Measurements from ENCODE around the gene TH.

TH gene

DNA sequence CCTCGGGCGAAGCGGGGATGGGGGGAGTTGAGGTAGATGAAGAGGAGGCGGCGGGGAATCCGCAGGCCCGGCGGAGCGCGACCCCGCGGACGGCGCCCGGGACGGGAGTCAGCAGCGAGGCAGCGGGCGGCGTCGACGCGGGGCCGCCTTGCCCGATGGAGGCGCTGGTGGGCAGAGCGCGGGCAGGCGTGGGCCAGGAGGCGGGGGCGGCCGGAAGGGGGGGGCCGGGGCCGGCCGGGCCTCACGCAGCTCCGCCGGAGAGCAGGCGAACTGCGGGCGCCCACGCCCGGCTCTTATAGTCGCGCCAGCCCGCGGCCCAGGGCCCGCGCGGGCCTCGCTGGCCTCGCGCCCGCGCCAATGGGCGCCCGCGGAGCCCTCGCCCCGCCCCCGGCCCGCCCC is 32.5 kb downstream of the TH start, which contains the start of gene IGF2:
Gene IGF2, minus strand, starts transcription at position 267 of the 399 bp plus-strand sequence. CDS start 3,866 bp downstream, outside the sequence.
- peak; percentile 29 for ATAC-seq (replicated peaks)
- H3K27me3 Mint-ChIP-seq: peaks cover 61 to 78% of the 10 kb centered on the region in 2 donors
- no peaks in the 10 kb centered on the region for H3K9me3 Mint-ChIP-seq
- peak within 1 kb of the TSS; percentile 77 to 80 for H3K4me3 Mint-ChIP-seq
- H3K27ac Mint-ChIP-seq: no peak within 1 kb of the TSS
- no peak for DNase-seq
- H3K36me3 Mint-ChIP-seq (ENCODE audit: insufficient read depth): no peaks in the 10 kb centered on the region
- H3K4me1 Mint-ChIP-seq (ENCODE audit: low read depth in 2 of 2): peaks cover 0 to 7% of the 10 kb centered on the region in 2 donors

GRCh38 chr11:2138431-2139122 is 33.0 kb downstream of the TH start:
- peaks cover 0 to 5% of the 10 kb centered on the region in 2 donors for H3K4me1 Mint-ChIP-seq (ENCODE audit: low read depth in 2 of 2)
- peak overlapping the region; percentile 77 to 80 for H3K4me3 Mint-ChIP-seq
- H3K27me3 Mint-ChIP-seq: peaks cover 65 to 81% of the 10 kb centered on the region in 2 donors
- no peaks in the 10 kb centered on the region for H3K36me3 Mint-ChIP-seq (ENCODE audit: insufficient read depth)
- H3K9me3 Mint-ChIP-seq: no peaks in the 10 kb centered on the region
- H3K27ac Mint-ChIP-seq: no peak overlapping the region
- DNase-seq: no peak
- peak; percentile 42 for ATAC-seq (replicated peaks)

DNA sequence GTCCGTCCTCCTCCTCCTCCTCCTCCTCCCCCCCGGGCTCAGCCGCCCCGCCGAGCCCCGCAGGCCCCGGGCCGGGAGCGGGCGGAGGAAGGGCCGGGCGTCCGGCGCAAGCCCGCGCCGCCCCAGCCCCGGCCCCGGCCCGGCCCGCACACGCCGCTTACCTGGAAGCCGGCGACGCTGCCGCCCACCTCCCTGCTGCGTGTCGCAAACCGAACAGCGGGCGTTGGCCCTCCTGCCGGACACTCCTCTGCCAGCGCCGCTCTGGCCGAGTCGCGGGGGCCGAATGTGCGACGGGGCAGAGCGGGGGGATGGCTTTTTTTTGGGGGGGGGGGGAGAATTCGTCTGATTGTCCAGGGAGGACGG is 33.6 kb downstream of the TH start:
- no peak for ATAC-seq (replicated peaks)
- H3K9me3 Mint-ChIP-seq: no peaks in the 10 kb centered on the region
- no peak overlapping the region for H3K27ac Mint-ChIP-seq
- peaks cover 0 to 4% of the 10 kb centered on the region in 2 donors for H3K4me1 Mint-ChIP-seq (ENCODE audit: low read depth in 2 of 2)
- DNase-seq: no peak
- peaks cover 65 to 81% of the 10 kb centered on the region in 2 donors for H3K27me3 Mint-ChIP-seq
- no peaks in the 10 kb centered on the region for H3K36me3 Mint-ChIP-seq (ENCODE audit: insufficient read depth)
- peak overlapping the region; percentile 77 to 80 for H3K4me3 Mint-ChIP-seq

- DNase-seq (no peak), ATAC-seq (replicated peaks) (no peak)
- H3K4me3 Mint-ChIP-seq: peak overlapping the region; percentile 54 to 56
- peaks cover 64 to 81% of the 10 kb centered on the region in 2 donors for H3K27me3 Mint-ChIP-seq
- peaks cover 0 to 4% of the 10 kb centered on the region in 2 donors for H3K4me1 Mint-ChIP-seq (ENCODE audit: low read depth in 2 of 2)
- H3K9me3 Mint-ChIP-seq: no peaks in the 10 kb centered on the region
- no peak overlapping the region for H3K27ac Mint-ChIP-seq
- no peaks in the 10 kb centered on the region for H3K36me3 Mint-ChIP-seq (ENCODE audit: insufficient read depth)
Observed at GRCh38 chr11:2137202-2138067, 34.2 kb downstream of the TH start.

DNA sequence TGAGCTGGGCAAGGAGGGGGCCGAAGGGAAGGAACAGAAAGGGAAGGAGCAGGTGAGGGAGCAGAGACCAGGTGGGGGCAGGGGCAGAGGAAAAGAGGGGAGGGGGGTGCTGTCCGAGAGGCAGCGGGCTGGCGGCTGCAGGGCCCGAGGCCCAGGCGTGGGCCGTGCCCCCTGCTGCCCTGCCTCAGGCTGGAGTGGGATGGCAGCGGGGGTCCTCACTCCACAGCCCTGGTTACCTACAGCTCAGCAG is 34.7 kb downstream of the TH start:
- DNase-seq (no peak), ATAC-seq (replicated peaks) (no peak)
- Mint-ChIP-seq H3K9me3 (no peaks in the 10 kb centered on the region), H3K4me3 (peak overlapping the region; percentile 54 to 56), H3K27ac (no peak overlapping the region), H3K36me3 (ENCODE audit: insufficient read depth) (no peaks in the 10 kb centered on the region), H3K4me1 (ENCODE audit: low read depth in 2 of 2) (peaks cover 0 to 4% of the 10 kb centered on the region in 2 donors), H3K27me3 (peaks cover 62 to 81% of the 10 kb centered on the region in 2 donors)

GRCh38 chr11:2136209-2136951 is 35.2 kb downstream of the TH start:
- Mint-ChIP-seq H3K36me3 (ENCODE audit: insufficient read depth) (no peaks in the 10 kb centered on the region), H3K27me3 (peaks cover 62 to 81% of the 10 kb centered on the region in 2 donors), H3K27ac (no peak overlapping the region)

DNA sequence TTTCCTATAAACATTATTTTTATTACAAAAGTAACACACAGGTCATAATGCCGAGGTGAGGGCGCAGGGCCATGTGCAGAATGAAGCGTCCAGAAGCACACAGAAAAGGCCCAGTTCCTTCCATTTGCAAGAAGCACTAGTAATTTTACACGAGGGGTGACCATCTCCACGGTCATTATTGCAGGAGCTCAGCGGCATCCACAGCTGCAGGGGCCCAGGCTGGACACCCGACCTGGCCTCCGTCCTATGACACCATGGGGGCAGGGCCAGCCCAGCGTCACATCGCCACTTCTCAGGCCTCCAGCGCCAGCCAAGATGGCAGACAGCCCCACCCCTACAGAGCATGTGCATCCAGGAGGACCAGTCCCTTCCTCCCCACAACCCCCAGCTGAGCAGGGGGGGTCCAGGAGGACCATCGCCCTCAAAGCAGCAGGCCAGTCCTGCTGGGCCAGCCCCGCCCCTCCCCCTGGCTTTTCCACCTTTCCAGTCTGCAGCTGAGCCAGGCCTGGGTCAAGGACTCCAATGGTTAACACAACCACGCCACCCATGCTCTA is 35.9 kb downstream of the TH start:
- DNase-seq (no peak), ATAC-seq (replicated peaks) (no peak)
- peaks cover 3 to 4% of the 10 kb centered on the region in 2 donors for H3K4me1 Mint-ChIP-seq (ENCODE audit: low read depth in 2 of 2)
- H3K27me3 Mint-ChIP-seq: peaks cover 60 to 81% of the 10 kb centered on the region in 2 donors
- H3K36me3 Mint-ChIP-seq (ENCODE audit: insufficient read depth): no peaks in the 10 kb centered on the region
- peaks cover 4 to 10% of the 10 kb centered on the region in 2 donors for H3K9me3 Mint-ChIP-seq
- no peak overlapping the region for H3K27ac Mint-ChIP-seq
- no peak overlapping the region for H3K4me3 Mint-ChIP-seq

More at GRCh38 chr11:2136209-2136951, 35.2 kb downstream of the TH start:
- H3K4me3 Mint-ChIP-seq: peak overlapping the region; percentile 54 to 56
- ATAC-seq (replicated peaks) (no peak), DNase-seq (no peak)
- H3K4me1 Mint-ChIP-seq (ENCODE audit: low read depth in 2 of 2): peaks cover 1 to 4% of the 10 kb centered on the region in 2 donors
- peaks cover 2 to 4% of the 10 kb centered on the region in 2 donors for H3K9me3 Mint-ChIP-seq

DNA sequence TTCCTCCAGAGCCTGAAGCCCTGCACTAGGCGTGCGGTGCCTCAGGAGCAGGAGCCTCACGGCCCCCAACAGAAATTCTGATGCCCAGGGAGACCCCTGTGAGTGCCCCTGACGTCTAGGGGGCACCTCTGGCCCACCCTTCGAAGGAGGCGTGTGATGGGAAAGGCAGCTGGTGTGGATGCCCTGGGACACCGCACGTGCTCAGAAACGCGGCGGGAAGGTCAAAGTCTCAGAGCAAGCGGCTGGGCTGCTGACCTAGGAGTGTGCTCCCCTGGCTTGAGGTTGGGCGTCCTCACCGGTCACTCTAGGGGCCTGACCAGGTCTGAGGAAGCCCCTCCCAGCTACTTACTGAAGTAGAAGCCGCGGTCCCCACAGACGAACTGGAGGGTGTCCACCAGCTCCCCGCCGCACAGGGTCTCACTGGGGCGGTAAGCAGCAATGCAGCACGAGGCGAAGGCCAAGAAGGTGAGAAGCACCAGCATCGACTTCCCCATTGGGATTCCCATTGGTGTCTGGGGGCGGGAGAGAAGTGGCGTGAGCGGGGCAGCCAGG is 36.5 kb downstream of the TH start:
- no peak overlapping the region for H3K4me3 Mint-ChIP-seq
- ATAC-seq (replicated peaks): no peak
- H3K27me3 Mint-ChIP-seq: peaks cover 60 to 82% of the 10 kb centered on the region in 2 donors
- H3K36me3 Mint-ChIP-seq (ENCODE audit: insufficient read depth): no peaks in the 10 kb centered on the region
- peaks cover 3 to 4% of the 10 kb centered on the region in 2 donors for H3K4me1 Mint-ChIP-seq (ENCODE audit: low read depth in 2 of 2)
- H3K9me3 Mint-ChIP-seq: peaks cover 4 to 10% of the 10 kb centered on the region in 2 donors
- DNase-seq: no peak
- H3K27ac Mint-ChIP-seq: no peak overlapping the region

- H3K36me3 Mint-ChIP-seq (ENCODE audit: insufficient read depth): no peaks in the 10 kb centered on the region
- no peak for DNase-seq
- peaks cover 3 to 4% of the 10 kb centered on the region in 2 donors for H3K4me1 Mint-ChIP-seq (ENCODE audit: low read depth in 2 of 2)
- H3K9me3 Mint-ChIP-seq: peaks cover 4 to 10% of the 10 kb centered on the region in 2 donors
- no peak overlapping the region for H3K4me3 Mint-ChIP-seq
- peaks cover 60 to 85% of the 10 kb centered on the region in 2 donors for H3K27me3 Mint-ChIP-seq
- ATAC-seq (replicated peaks): no peak
- H3K27ac Mint-ChIP-seq: no peak overlapping the region
Observed at GRCh38 chr11:2134022-2135010, 37.3 kb downstream of the TH start.

- Mint-ChIP-seq H3K27ac (no peak overlapping the region), H3K4me1 (ENCODE audit: low read depth in 2 of 2) (peaks cover 2 to 3% of the 10 kb centered on the region in 2 donors), H3K27me3 (peaks cover 59 to 88% of the 10 kb centered on the region in 2 donors), H3K9me3 (peaks cover 4 to 10% of the 10 kb centered on the region in 2 donors), H3K36me3 (ENCODE audit: insufficient read depth) (no peaks in the 10 kb centered on the region), H3K4me3 (no peak overlapping the region)
- no peak for DNase-seq
- ATAC-seq (replicated peaks): no peak
Observed at GRCh38 chr11:2133241-2134021, 38.2 kb downstream of the TH start.

GRCh38 chr11:2132874-2133240 is 38.8 kb downstream of the TH start:
- Mint-ChIP-seq H3K4me3 (no peak overlapping the region), H3K27me3 (peaks cover 55 to 83% of the 10 kb centered on the region in 2 donors), H3K4me1 (ENCODE audit: low read depth in 2 of 2) (peaks cover 0 to 3% of the 10 kb centered on the region in 2 donors), H3K36me3 (ENCODE audit: insufficient read depth) (no peaks in the 10 kb centered on the region), H3K9me3 (peaks cover 4 to 10% of the 10 kb centered on the region in 2 donors), H3K27ac (no peak overlapping the region)
- ATAC-seq (replicated peaks): no peak
- DNase-seq: no peak

Measured in effector memory CD8-positive, alpha-beta T cell (primary cell).